Neural crest cell (in vitro differentiated cells): ENCODE data around the gene RAB17. TPM values are rescaled to one million over a fixed set of nuclear protein-coding genes. Genes with fewer than 3 reads are reported as not detected.

Source experiments
- DNase-seq: peaks from one replicate; pipeline ENCODE4 v3.0.0; 2021; ENCODE audit warnings: low read depth, mixed read lengths, low spot score
- H3K27ac Mint-ChIP-seq: one replicate; pipeline ENCODE4 v1.8.0; 2021; ENCODE audit warnings: mild to moderate bottlenecking, mixed read lengths; ENCODE audit not compliant: unreplicated experiment
- H3K27me3 Mint-ChIP-seq: 2 replicates; pipeline ENCODE4 v1.8.0; 2021; ENCODE audit warnings: low read depth, mild to moderate bottlenecking, mixed read lengths
- H3K36me3 Mint-ChIP-seq: 2 replicates; pipeline ENCODE4 v1.8.0; 2021; ENCODE audit warnings: low read depth, mild to moderate bottlenecking, mixed read lengths
- H3K4me1 Mint-ChIP-seq: 2 replicates; pipeline ENCODE4 v1.8.0; 2021; ENCODE audit warnings: mixed read lengths
- H3K4me3 Mint-ChIP-seq: one replicate; pipeline ENCODE4 v1.8.0; 2021; ENCODE audit warnings: mild to moderate bottlenecking, mixed read lengths
- H3K9me3 Mint-ChIP-seq: 2 replicates; pipeline ENCODE4 v1.8.0; 2021; ENCODE audit warnings: mixed read lengths
- CTCF ChIP-seq: fragments of 200-600 bp; sonication (generic); conservative IDR thresholded peaks from 2 replicates; pipeline ENCODE4 v1.5.0; 2021; ENCODE audit warnings: antibody characterized with exemption, mild to moderate bottlenecking
- total RNA-seq: library from RNA; stranded (reverse); gene quantifications from 2 replicates; pipeline ENCODE4 v1.2.1, GENCODE V29; 2021

Gene RAB17
- total RNA-seq, 1 donor from 2014 or later: not detected

- no peak for TF ChIP-seq CTCF
- no peak for DNase-seq
- H3K27me3 Mint-ChIP-seq: no peaks in the 10 kb centered on the region
- H3K4me3 Mint-ChIP-seq: no peak overlapping the region
- H3K4me1 Mint-ChIP-seq: peaks cover 7% of the 10 kb centered on the region
- no peaks in the 10 kb centered on the region for H3K36me3 Mint-ChIP-seq
- H3K9me3 Mint-ChIP-seq: no peaks in the 10 kb centered on the region
- H3K27ac Mint-ChIP-seq: no peak overlapping the region
These were observed 42.6 kb downstream of the RAB17 start for GRCh38 chr2:237547841-237548416.

GRCh38 chr2:237546876-237547395, 43.6 kb downstream of the RAB17 start:
- H3K36me3 Mint-ChIP-seq: no peaks in the 10 kb centered on the region
- no peak for DNase-seq
- H3K4me1 Mint-ChIP-seq: peaks cover 7% of the 10 kb centered on the region
- H3K9me3 Mint-ChIP-seq: no peaks in the 10 kb centered on the region
- TF ChIP-seq CTCF: no peak
- no peak overlapping the region for H3K27ac Mint-ChIP-seq
- no peaks in the 10 kb centered on the region for H3K27me3 Mint-ChIP-seq
- H3K4me3 Mint-ChIP-seq: no peak overlapping the region

- Mint-ChIP-seq H3K27me3 (no peaks in the 10 kb centered on the region), H3K27ac (no peak overlapping the region), H3K36me3 (no peaks in the 10 kb centered on the region), H3K4me3 (no peak overlapping the region), H3K9me3 (peaks cover 3% of the 10 kb centered on the region), H3K4me1 (peaks cover 13% of the 10 kb centered on the region)
- TF ChIP-seq CTCF: no peak
- DNase-seq: no peak
These were observed 44.3 kb downstream of the RAB17 start for GRCh38 chr2:237546040-237546875.

- TF ChIP-seq CTCF: no peak
- H3K9me3 Mint-ChIP-seq: peaks cover 3% of the 10 kb centered on the region
- H3K4me3 Mint-ChIP-seq: no peak overlapping the region
- no peak for DNase-seq
- H3K36me3 Mint-ChIP-seq: no peaks in the 10 kb centered on the region
- H3K27ac Mint-ChIP-seq: no peak overlapping the region
- peaks cover 8% of the 10 kb centered on the region for H3K4me1 Mint-ChIP-seq
- no peaks in the 10 kb centered on the region for H3K27me3 Mint-ChIP-seq
These were observed 48.4 kb downstream of the RAB17 start for GRCh38 chr2:237542001-237542704.

- H3K4me3 Mint-ChIP-seq: no peak overlapping the region
- H3K27ac Mint-ChIP-seq: no peak overlapping the region
- no peak for TF ChIP-seq CTCF
- DNase-seq: no peak
- H3K9me3 Mint-ChIP-seq: peaks cover 3% of the 10 kb centered on the region
- H3K4me1 Mint-ChIP-seq: peaks cover 8% of the 10 kb centered on the region
- no peaks in the 10 kb centered on the region for H3K27me3 Mint-ChIP-seq
- no peaks in the 10 kb centered on the region for H3K36me3 Mint-ChIP-seq
These were observed 49.3 kb downstream of the RAB17 start for GRCh38 chr2:237541243-237541642.
